HG02981 (cell line): ENCODE results near the gene VTI1B.
"Not testable (repeated sequence)": the region's sequence is repeated elsewhere in the genome, so short reads cannot be mapped to it uniquely, and the experiment has no call there.

Experiments used
- ATAC-seq: cut with Tn5 transposase; IDR thresholded peaks from one replicate; pipeline ENCODE4 v1.9.1; 2021; ENCODE audit warnings: mild to moderate bottlenecking, moderate library complexity; ENCODE audit not compliant: unreplicated experiment

VTI1B gene, protein sequence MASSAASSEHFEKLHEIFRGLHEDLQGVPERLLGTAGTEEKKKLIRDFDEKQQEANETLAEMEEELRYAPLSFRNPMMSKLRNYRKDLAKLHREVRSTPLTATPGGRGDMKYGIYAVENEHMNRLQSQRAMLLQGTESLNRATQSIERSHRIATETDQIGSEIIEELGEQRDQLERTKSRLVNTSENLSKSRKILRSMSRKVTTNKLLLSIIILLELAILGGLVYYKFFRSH

DNA sequence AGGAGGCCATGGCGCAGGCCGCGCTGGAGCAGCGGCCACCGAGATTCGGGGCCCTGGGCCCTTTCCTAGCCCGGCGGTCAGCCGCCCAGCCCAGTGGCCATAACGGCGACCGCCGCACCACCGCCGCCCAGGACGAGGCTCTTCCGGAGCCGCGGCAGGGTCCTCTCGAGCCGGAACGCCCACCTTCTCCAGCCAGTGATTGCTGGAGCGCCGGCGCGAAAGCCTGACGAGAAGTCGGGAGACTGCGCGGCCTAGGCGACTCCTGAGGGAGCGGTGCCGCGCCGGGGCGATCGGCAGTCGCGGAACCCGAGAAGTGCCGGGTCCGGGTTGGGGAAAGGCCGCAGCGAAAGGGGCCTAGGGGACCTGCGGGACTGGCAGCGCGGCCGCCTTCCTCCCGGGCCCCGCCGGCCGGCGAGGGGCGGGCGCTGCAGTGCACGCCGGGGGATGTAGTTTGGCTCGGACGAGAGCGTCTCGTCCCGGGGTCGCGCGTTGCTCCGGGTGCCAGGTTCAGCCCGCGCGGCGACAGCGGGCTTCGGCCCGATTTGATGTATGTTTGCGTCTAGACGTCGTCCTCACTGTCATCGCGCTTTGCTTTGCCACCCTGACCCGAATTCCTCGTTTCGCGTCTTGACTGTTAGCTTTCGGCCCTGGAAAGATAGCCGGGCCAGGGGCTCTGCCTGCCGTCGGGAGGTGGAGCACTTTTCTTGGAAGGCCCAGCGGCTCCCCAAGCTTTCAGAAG, at the start of gene VTI1B:
Gene VTI1B (minus strand): TSS at position 153 of the 739 bp plus-strand sequence. CDS start 143 bp downstream, at position 10.
- ATAC-seq = peak; percentile 94

DNA sequence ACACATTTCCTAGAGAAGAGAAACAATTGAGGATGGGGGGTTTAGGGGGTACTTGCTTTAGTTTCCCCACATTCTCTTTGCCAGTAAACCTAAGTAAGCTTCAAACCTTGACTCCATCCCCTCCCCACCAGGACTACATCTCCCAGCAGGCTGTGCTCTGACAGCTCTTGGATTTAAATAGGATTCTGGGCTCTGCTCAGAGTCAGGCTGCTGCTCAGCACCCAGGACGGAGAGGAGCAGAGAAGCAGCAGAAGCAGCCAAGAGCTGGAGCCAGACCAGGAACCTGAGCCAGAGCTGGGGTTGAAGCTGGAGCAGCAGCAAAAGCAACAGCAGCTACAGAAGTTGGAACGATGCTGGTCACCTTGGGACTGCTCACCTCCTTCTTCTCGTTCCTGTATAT, 47.9 kb upstream of the VTI1B start:
- ATAC-seq = no peak

DNA sequence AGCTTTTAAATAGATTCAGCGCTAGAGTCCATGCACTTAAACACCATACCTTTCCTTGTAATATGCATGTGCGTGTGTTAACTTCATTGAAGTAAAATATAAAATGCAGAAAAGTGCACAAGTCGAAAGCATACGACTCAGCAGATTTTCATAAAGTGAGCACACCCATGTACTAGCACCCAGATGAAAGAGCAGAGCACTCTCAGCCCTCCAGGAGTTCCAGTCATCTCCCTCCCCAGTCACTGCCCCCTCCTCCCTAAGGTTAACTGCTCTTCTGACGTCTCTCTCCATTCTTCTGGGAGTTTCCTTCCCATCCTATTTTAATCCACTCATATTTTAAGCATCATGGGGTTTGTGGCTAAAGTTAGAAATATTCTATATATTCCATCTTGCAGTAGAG, 47.4 kb upstream of the VTI1B start:
- no peak for ATAC-seq

DNA sequence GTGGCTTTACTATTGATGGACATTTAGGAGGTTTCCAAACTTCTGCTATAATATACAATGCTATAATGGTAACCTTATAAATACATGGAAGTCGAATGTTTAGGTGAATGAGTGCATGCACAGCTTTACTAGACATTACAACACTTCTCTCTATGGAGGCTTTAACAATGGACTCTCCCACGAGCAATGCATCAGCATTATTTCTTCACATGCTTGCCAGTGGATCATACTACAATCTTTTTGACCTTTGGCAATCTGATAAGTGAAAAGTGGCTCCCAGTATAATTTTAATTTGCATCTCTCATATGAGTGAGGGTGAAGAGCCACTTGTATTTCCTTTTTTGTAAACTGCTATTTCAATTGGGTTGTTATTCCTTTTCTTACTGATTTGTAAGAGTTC, 45.4 kb upstream of the VTI1B start:
- no peak for ATAC-seq

DNA sequence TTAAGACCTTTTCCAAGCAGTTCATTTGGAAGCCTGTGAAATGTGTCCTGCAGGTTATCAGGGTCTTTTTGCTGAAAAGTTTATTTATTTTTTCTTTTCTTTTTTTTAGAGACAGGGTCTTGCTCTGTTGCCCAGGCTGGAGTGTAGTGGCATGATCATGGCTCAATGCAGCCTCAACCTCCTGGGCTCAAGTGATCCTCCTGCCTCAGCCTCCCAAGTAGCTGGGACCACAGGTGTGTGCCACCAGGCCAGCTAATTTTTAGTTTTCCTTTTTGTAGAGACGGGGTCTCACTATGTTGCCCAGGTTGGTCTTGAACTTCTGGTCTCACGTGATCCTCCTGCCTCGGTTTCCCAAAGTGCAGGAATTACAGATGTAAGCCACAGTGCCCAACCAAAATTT, 45.0 kb upstream of the VTI1B start:
- not testable (repeated sequence) for ATAC-seq

DNA sequence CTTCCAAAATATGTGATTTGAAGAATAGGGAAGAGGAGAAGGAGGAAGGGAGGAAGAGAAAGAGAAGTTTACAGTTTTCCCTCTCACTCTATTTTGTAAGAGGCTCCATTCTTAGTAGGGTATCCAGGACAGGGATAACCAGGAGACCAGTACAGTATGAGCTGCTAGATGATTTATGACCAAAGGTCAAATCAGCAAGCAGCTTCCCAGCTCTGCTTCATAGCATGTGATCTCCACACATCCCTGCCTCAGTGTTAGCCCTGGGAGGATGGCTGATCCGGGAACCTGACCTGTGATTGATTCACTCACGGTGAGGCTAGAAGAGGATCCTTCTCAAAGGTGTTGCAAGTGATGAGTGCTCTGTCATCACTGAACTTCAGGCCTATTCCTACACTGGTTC, 43.8 kb upstream of the VTI1B start:
- ATAC-seq = no peak

DNA sequence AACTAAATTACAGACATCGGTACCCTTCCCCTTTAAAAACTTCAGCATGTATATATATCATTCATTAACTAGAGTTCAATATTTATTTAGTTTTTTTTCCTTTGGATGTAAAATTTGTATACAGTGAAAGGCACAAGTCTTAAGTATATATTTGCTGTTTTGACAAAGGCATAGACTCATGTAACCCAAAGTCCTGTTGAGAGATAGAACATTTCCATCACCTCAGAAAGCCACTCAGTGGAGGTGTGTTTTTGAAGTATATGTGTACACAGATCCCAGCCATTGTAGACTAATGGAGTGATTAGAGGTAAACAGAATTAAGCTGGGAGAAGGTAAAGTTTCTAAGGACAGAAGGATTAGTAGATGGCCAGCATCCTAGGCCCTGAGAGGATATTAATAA, 42.6 kb upstream of the VTI1B start:
- ATAC-seq = no peak

DNA sequence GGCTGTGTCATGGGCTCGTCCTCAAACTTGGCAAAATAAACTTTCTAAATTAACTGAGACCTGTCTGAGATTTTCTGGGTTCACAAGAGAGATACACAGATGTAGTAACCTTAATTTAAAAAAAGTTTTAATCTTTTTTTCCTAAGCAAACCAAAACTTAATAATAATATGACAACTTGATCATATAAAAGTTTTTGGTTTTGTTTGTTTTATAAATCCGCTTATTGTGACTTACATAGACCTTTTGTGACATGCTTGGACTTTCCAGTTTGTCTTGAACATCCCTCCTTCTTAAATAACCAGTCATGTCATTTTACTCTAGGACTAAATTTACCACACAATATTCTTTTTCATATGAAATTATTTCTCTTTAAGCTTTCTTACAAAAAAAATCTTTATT, 35.8 kb upstream of the VTI1B start:
- no peak for ATAC-seq

DNA sequence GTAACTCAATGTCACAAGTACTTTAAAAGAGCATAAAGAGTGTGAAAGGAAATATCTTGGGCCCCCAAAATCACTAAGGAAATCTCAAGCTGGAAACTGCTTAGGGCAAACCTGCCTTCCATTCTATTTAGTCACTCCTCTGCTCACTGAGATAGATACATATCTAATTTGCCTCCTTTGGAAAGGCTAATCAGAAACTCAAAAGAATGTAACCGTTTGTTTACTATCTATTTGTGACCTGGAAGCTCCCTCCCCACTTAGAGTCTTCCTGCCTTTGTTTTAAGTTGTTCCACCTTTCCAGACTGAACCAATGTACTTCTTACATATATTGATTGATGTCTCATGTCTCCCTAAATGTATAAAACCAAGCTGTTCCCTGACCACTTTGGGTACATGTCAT, 35.4 kb upstream of the VTI1B start:
- not testable (repeated sequence) for ATAC-seq

DNA sequence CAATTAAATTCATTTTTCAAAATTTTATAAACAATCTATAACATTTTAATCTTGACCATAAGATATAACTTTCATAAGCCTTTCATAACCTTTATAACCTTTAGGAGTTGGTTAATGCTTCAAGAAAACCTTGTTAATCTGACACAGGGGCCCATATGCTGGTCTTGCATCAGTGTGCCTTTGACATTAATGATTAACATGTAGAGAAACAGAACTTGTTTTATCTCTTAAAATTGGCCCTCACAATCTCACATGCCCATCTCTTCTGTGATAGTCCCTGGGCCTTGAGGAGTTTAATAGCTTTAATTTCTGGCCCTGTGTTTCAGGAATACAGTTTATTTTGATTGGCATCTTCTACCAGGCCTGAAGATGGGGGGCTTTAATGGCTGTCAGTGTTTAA, 34.9 kb upstream of the VTI1B start:
- not testable (repeated sequence) for ATAC-seq

DNA sequence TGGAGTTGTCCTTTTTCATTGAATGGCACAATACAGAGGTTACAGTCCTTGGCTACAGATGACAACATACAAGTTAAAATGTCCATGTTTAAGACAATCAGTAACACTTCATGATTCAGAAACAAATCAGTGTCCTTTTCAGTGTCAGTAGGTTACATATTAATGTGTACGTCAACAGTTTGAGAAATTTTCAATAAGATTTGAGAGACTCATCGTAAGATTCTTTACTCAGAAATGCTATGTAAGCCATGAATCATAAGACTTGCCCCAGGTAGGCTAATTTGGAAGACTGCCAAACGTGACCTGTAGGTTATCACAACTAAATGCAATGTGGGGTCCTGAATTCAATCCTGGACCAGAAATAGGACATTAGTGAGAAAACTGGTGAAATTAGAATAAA, 30.8 kb upstream of the VTI1B start:
- ATAC-seq = no peak

DNA sequence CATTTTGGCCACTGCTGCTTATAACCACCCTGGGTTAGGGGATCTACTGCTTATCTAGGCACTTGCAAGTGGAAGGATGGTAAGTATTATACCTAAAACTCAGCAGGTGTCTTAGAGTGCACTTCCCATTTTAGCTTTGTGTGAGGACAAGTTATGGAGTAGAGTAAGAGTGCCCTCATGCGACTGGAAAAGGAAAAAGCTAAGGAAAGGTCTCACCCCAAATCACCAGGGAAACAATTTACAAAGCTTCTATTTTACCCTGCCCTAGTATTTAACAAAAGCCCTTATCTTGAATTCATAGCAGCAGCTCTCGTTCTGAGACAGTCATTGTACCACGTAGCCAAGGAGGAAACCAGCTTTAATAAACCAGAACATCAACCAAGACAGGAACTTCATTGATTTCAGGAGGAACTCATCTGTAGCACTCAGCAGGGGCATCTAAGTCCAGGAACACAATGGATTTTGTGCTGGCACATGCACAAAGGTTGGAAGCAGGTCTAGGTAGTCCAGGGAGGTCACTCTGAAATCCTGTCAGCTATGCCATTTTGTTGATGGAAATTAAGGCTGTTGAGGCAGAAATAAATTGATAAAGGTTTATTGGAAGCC, 30.2 kb upstream of the VTI1B start:
- ATAC-seq = no peak

DNA sequence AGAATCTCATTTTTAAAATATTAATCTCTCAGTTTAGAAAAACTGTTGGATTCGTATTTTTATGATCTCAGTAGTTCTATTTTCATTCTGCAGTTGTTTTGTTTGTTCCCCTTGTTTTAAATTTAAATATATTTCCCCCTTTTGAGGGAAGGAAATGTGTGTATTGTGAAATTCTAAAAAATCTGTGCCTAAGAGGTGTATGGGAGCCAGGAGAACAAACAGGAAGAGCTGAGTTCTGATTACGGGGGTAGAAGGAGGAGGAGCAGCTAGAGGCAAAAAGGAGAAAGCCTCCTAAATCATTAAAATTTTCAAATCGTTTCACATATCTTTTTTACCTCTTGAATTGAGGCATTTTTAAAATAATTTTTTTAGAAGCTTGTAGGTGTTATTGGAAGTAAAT, 29.6 kb upstream of the VTI1B start:
- ATAC-seq = no peak

DNA sequence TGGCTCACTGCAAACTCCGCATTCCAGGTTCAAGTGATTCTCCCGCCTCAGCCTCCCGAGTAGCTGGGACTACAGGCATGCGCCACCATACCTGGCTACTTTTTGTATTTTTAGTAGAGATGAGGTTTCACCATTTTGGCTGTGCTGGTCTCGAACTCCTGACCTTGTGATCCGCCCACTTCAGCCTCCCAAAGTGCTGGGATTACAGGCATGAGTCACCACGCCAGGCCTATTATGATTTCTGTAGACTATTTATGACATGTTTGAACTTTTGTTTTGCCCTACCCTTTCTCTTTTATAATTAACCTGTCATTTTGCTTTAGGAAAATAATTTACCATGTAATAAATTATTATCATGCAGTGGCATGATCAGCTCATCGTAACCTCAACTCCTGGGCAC, 27.1 kb upstream of the VTI1B start, which contains the start of gene RDH12:
Gene RDH12 (plus strand): TSS at position 395 of the 400 bp plus-strand sequence. CDS start 20,757 bp downstream, outside the sequence.
- not testable (repeated sequence) for ATAC-seq

DNA sequence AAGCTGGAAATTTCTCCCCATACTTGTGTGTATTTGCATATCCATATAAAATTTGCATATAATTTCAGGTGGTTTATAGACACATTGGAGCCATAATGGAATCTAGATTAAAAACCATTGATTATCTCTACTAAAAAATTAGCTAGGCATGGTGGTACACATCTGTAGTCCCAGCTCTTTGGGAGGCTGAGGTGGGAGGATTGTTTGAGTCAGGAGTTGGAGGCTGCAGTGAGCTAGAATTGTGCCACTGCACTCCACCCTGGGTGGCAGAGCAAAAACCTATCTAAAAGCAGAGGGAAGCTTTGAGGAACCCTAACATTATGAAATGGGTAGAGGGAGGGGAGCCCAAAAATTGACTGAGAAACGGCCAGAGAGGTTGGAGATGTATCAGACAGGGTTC, 23.7 kb upstream of the VTI1B start:
- no peak for ATAC-seq

DNA sequence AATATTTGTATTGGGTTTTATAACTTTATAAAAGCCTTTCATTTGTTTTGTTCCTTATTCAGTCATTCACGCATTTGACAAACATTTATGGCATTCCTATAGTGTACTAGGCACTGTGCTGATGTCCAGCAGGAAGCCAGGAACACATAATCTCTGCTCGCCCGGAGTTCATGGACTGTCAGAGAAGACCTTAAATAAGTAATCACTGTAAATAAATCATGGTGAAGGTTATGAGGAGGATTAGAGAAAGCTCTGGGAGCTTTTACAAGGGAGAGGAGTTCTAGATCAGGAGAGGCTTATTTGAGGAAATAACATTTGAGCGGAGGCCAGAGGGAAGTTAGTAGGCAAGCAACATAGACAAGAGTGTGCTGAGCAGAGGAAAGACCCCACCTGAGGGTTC, 22.6 kb upstream of the VTI1B start:
- ATAC-seq = no peak

DNA sequence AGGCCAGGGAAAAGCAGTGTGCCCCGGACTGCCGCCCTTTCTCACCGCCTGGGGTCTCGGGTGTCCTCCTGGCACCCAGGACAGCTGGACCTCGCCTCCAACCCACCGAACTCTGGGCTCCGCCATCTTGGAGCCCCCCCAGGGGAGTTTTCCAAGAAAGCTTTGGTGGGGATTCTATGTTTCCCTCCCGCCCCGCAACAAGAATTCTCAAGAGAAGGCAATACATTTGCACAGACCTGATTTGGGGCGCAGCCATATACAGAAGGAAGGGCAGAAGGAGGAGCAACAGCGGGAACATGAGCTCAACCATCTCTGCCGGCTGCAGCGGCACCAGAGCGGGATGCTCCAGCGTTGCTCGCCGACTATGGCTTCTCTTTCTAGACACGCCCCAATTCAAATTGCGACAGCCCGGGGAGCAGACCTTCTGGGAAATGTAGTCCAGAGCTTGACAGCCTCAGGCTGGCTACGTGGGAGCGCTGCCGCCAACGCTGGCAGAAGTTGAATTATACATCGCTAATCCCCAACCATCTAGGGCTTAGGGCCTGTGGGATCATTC, 21.0 kb upstream of the VTI1B start, which contains the start of gene RDH11:
Gene RDH11 (minus strand): TSS at position 371 of the 556 bp plus-strand sequence. CDS start 61 bp downstream, at position 310.
- ATAC-seq = peak; percentile 88

DNA sequence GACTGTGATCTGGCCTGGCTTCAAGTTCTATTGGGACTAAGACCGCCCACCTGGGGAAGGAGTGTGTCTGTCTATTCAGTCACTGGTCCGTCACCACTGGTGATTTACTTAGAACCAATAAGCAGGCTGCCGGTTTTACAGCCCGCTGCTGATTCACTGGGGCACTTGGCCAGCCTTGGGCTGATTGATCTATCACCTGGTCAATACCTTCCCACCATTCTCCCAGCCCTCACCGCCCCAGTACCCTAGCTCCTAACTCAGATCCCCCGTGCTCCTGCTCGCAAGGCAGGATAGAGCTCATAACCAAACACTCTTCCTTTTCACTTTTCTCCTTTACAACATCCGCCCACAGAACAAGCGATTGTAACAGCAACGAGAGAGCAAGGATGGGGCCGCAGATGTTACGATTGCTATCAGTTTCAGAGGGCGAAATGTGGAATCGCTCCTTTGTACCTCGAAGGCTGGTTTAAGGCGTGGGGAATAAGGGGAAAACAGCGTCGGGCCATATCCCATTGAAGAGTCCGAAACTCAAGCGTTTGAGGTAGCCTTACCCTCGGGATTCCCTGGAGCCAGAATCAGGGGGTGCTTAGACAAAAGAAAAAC, 20.5 kb upstream of the VTI1B start:
- ATAC-seq = peak; percentile 90

DNA sequence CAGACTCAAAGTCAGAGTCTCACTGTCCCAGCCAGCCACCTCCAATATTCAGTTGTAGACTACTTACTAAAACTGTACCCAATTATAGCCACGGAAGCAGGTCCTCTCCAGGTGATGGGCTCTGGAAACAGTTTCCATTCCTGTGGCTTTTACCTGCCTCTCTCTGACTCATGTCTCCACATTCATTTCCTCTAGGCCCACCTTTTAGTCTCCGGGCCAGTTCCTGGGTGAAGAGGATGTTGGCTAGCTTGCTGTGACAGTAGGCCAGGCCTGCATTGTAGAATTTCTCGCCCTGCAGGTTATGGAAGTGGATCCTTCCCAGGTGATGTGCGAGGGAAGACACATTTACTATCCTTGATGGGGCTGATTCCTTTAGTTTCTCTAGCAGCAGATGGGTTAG, 15.6 kb upstream of the VTI1B start:
- no peak for ATAC-seq

DNA sequence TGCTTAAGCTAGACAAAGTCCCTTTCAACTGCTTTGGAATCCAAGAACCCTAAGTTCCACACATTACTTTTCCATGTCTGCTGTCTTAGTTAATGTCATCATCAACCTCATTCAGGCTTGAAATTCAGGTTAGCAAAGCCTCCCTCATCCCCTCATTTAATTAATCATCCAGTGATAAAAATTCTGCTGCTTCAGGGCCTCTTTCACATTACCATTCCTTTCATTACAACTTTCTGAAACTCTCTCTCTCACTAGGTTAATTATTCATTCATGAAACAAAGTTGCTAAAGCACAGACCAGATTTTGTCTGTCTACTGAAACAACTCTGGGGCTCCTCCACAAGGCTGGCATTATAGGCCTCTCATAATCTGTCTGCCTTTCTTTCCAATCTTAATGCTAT, 9.4 kb upstream of the VTI1B start:
- no peak for ATAC-seq

DNA sequence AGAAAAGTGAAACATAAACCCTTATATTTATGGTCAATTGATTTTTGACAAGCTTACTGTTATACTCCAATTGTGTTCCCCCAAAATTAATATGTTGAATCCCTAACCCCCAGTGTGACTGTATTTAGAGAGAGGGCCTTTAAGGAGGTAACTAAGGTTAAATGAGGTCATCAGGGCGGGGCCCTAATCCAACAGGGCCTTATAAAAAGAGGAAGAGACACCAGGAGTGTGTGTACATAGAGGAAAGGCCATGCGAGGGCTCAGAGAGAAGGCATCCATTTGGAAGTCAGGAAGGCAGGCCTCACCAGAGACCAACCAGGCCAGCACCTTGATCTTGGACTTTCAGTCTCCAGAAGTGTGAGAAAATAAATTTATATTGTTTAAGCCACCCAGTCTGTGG, 6.5 kb upstream of the VTI1B start:
- no peak for ATAC-seq
